ENCODE measurements around the gene GRM4.

- TF ChIP-seq GATA3 (IDR thresholded peaks at IDR 0.05; ENCODE audit: low read depth, low read length) (no peak), GATA2 (IDR thresholded peaks at IDR 0.05; ENCODE audit: low read depth, low read length) (no peak)
These were observed 6.2 kb upstream of the GRM4 start for GRCh38 chr6:34152042-34152524.
